Suprapubic skin (tissue), 3 donors: Measurements from ENCODE around the gene MTIF3.

ENCODE experiments used
- EP300 ChIP-seq: sonication (generic); formaldehyde crosslinking; IDR thresholded peaks from one replicate; pipeline ENCODE4 v1.6.1; 2017; ENCODE audit warnings: antibody characterized with exemption
- TF ChIP-seq, protein P1 (sequence below), 2 donors: fragments of 200-600 bp in 1 of 2; fragments of 450-650 bp in 1 of 2; sonication (generic) in 1 of 2; IDR thresholded peaks; one replicate each; pipeline ENCODE4 v1.5.1; 2016 to 2019; ENCODE audit warnings: antibody characterized with exemption in 2 of 2, mild to moderate bottlenecking in 1 of 2, moderate library complexity in 1 of 2

DNA sequence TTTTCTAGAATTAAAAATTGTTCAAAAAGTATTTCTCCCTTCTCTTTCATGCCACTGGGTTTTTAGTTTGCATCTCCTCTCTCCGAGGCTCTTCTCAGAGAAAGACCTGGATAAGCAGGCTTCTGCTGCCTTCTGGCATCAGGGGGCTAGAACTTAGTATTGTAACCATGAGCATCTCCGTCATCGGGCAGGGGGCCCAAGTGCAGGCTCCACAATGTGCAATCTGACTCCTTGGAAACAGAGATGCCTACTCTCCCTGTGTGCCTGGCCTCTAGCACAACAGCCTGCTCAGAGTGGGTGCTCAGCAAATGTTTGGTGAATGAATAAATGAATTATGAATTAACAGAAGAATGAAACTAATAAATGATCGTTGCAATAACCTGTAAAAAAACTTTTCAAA is 45.6 kb upstream of the MTIF3 start:
- TF ChIP-seq, protein P1, sequence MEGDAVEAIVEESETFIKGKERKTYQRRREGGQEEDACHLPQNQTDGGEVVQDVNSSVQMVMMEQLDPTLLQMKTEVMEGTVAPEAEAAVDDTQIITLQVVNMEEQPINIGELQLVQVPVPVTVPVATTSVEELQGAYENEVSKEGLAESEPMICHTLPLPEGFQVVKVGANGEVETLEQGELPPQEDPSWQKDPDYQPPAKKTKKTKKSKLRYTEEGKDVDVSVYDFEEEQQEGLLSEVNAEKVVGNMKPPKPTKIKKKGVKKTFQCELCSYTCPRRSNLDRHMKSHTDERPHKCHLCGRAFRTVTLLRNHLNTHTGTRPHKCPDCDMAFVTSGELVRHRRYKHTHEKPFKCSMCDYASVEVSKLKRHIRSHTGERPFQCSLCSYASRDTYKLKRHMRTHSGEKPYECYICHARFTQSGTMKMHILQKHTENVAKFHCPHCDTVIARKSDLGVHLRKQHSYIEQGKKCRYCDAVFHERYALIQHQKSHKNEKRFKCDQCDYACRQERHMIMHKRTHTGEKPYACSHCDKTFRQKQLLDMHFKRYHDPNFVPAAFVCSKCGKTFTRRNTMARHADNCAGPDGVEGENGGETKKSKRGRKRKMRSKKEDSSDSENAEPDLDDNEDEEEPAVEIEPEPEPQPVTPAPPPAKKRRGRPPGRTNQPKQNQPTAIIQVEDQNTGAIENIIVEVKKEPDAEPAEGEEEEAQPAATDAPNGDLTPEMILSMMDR (IDR thresholded peaks at IDR 0.05): no peak
- no peak for TF ChIP-seq EP300
